ENCODE results near the gene SLC10A7. TPM values are rescaled to one million over a fixed set of nuclear protein-coding genes. Genes with fewer than 3 reads are reported as not detected.

Gene SLC10A7
- total RNA-seq, 1 donor: 9.0 TPM

DNA sequence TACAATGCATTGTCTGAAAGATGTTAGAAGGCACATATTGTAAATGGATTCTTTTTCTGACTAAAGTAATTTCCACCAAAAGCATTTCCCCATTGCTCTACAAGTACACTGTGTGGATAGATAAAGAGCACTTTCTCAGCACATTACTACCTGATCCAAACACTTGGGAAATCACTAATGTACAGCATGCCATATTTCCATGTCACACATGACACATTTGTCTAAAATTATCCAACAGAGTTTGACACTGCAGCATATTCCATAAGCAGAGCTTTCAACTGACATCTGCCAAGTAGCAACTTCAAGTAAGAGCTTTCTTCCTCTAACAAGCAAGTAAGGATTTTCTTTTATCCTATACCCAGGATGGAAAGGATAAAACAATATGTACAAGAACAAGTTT is 257.9 kb downstream of the SLC10A7 start:
- Histone ChIP-seq H3K9me3 (ENCODE audit: low read depth, low read length) (no peaks in the 10 kb centered on the region), H3K4me2 (ENCODE audit: insufficient read depth, low read length) (no peak overlapping the region), H3K4me3 (ENCODE audit: insufficient read depth, low read length) (no peak overlapping the region), H3K79me2 (ENCODE audit: insufficient read depth, low read length) (no peaks in the 10 kb centered on the region), H3K4me1 (ENCODE audit: insufficient read depth, low read length) (no peaks in the 10 kb centered on the region), H2AFZ (ENCODE audit: low read length) (no peak overlapping the region), H3K27me3 (ENCODE audit: insufficient read depth, low read length) (no peaks in the 10 kb centered on the region), H3K27ac (ENCODE audit: low read depth, low read length) (no peak overlapping the region), H4K20me1 (ENCODE audit: insufficient read depth, low read length) (no peaks in the 10 kb centered on the region), H3K36me3 (ENCODE audit: insufficient read depth, low read length) (no peaks in the 10 kb centered on the region)
- TF ChIP-seq, protein P1, sequence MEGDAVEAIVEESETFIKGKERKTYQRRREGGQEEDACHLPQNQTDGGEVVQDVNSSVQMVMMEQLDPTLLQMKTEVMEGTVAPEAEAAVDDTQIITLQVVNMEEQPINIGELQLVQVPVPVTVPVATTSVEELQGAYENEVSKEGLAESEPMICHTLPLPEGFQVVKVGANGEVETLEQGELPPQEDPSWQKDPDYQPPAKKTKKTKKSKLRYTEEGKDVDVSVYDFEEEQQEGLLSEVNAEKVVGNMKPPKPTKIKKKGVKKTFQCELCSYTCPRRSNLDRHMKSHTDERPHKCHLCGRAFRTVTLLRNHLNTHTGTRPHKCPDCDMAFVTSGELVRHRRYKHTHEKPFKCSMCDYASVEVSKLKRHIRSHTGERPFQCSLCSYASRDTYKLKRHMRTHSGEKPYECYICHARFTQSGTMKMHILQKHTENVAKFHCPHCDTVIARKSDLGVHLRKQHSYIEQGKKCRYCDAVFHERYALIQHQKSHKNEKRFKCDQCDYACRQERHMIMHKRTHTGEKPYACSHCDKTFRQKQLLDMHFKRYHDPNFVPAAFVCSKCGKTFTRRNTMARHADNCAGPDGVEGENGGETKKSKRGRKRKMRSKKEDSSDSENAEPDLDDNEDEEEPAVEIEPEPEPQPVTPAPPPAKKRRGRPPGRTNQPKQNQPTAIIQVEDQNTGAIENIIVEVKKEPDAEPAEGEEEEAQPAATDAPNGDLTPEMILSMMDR (IDR thresholded peaks at IDR 0.05; ENCODE audit: extremely low read depth, low read depth, low read length): no peak
- no peak for DNase-seq (ENCODE audit: insufficient read length, low spot score, missing footprints)

GRCh38 chr4:146261041-146261440 is 260.7 kb downstream of the SLC10A7 start:
- H3K4me2 ChIP-seq (ENCODE audit: insufficient read depth, low read length): no peak overlapping the region
- no peaks in the 10 kb centered on the region for H3K9me3 ChIP-seq (ENCODE audit: low read depth, low read length)
- H3K79me2 ChIP-seq (ENCODE audit: insufficient read depth, low read length): no peaks in the 10 kb centered on the region
- peaks cover 5% of the 10 kb centered on the region for H3K4me1 ChIP-seq (ENCODE audit: insufficient read depth, low read length)
- H3K27me3 ChIP-seq (ENCODE audit: insufficient read depth, low read length): no peaks in the 10 kb centered on the region
- TF ChIP-seq, protein P1 (IDR thresholded peaks at IDR 0.05; ENCODE audit: extremely low read depth, low read depth, low read length): no peak
- H2AFZ ChIP-seq (ENCODE audit: low read length): no peak overlapping the region
- H3K27ac ChIP-seq (ENCODE audit: low read depth, low read length): no peak overlapping the region
- DNase-seq (ENCODE audit: insufficient read length, low spot score, missing footprints): no peak
- H3K36me3 ChIP-seq (ENCODE audit: insufficient read depth, low read length): no peaks in the 10 kb centered on the region
- no peak overlapping the region for H3K4me3 ChIP-seq (ENCODE audit: insufficient read depth, low read length)
- H4K20me1 ChIP-seq (ENCODE audit: insufficient read depth, low read length): no peaks in the 10 kb centered on the region

GRCh38 chr4:146260521-146260920 is 261.2 kb downstream of the SLC10A7 start:
- Histone ChIP-seq H3K79me2 (ENCODE audit: insufficient read depth, low read length) (no peaks in the 10 kb centered on the region), H2AFZ (ENCODE audit: low read length) (no peak overlapping the region), H3K4me2 (ENCODE audit: insufficient read depth, low read length) (no peak overlapping the region), H3K4me3 (ENCODE audit: insufficient read depth, low read length) (no peak overlapping the region), H3K27me3 (ENCODE audit: insufficient read depth, low read length) (no peaks in the 10 kb centered on the region), H4K20me1 (ENCODE audit: insufficient read depth, low read length) (no peaks in the 10 kb centered on the region), H3K27ac (ENCODE audit: low read depth, low read length) (no peak overlapping the region), H3K9me3 (ENCODE audit: low read depth, low read length) (no peaks in the 10 kb centered on the region), H3K36me3 (ENCODE audit: insufficient read depth, low read length) (no peaks in the 10 kb centered on the region), H3K4me1 (ENCODE audit: insufficient read depth, low read length) (peaks cover 10% of the 10 kb centered on the region)
- TF ChIP-seq, protein P1 (IDR thresholded peaks at IDR 0.05; ENCODE audit: extremely low read depth, low read depth, low read length): no peak
- DNase-seq (ENCODE audit: insufficient read length, low spot score, missing footprints): no peak

- Histone ChIP-seq H3K4me3 (ENCODE audit: insufficient read depth, low read length) (no peak overlapping the region), H3K36me3 (ENCODE audit: insufficient read depth, low read length) (no peaks in the 10 kb centered on the region), H3K27me3 (ENCODE audit: insufficient read depth, low read length) (no peaks in the 10 kb centered on the region), H3K4me1 (ENCODE audit: insufficient read depth, low read length) (peaks cover 13% of the 10 kb centered on the region), H3K4me2 (ENCODE audit: insufficient read depth, low read length) (no peak overlapping the region), H3K27ac (ENCODE audit: low read depth, low read length) (no peak overlapping the region), H2AFZ (ENCODE audit: low read length) (no peak overlapping the region), H4K20me1 (ENCODE audit: insufficient read depth, low read length) (no peaks in the 10 kb centered on the region), H3K9me3 (ENCODE audit: low read depth, low read length) (no peaks in the 10 kb centered on the region), H3K79me2 (ENCODE audit: insufficient read depth, low read length) (no peaks in the 10 kb centered on the region)
- no peak for DNase-seq (ENCODE audit: insufficient read length, low spot score, missing footprints)
- TF ChIP-seq, protein P1 (IDR thresholded peaks at IDR 0.05; ENCODE audit: extremely low read depth, low read depth, low read length): no peak
Observed at GRCh38 chr4:146257511-146257910, 264.2 kb downstream of the SLC10A7 start.
